PFSK-1 (cell line): ENCODE measurements around the gene VWA2.

Experiments
- FOXP2 ChIP-seq: optimal IDR thresholded peaks from 2 replicates; pipeline ENCODE3; 2011; ENCODE audit warnings: borderline replicate concordance, control low read depth, inconsistent platforms; ENCODE audit not compliant: insufficient read depth; ENCODE audit errors: extremely low read length, extremely low read depth
- POLR2AphosphoS5 ChIP-seq: IDR thresholded peaks from 2 replicates; pipeline ENCODE4 v1.6.1; 2012; ENCODE audit warnings: low read depth, mild to moderate bottlenecking, control low read depth, low read length, moderate library complexity
- SIN3A ChIP-seq: IDR thresholded peaks from 2 replicates; pipeline ENCODE4 v1.6.1; 2012; ENCODE audit warnings: mild to moderate bottlenecking, low read length, moderate library complexity, borderline replicate concordance; ENCODE audit not compliant: insufficient read depth
- TAF1 ChIP-seq: IDR thresholded peaks from 2 replicates; pipeline ENCODE4 v1.6.1; 2012; ENCODE audit warnings: low read length, control low read depth, borderline replicate concordance; ENCODE audit not compliant: insufficient read depth
- TF ChIP-seq, protein P1 (sequence below), 2 experiments: IDR thresholded peaks; 2 replicates each; pipeline versions ENCODE4 v1.6.1 to v1.8.0; 2011 to 2012; ENCODE audit warnings: low read depth in 2 of 2, low read length in 2 of 2, control low read depth in 1 of 2, inconsistent platforms in 1 of 2, mild to moderate bottlenecking in 1 of 2, moderate library complexity in 1 of 2; ENCODE audit not compliant: insufficient read depth in 1 of 2

VWA2 gene

DNA sequence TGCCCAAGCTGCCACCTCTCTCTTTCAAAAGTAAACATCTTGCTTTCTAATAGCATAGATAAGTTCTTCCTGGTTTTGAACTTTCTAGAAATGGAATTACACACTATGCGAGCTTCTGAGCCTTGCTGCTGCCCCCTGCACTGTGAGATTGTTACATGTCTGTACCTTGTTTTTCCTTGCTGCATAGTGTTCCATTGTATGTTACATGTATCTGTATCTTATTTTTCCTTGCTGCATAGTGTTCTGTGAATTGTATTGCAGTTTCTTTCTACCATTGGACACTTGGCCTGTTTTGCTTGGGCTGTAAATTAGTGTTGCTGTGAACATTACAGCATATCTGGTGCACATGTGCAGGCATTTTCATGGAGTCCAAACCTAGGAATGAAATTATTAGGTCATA, 24.0 kb upstream of the VWA2 start:
- TF ChIP-seq SIN3A: no peak
- TF ChIP-seq, protein P1, sequence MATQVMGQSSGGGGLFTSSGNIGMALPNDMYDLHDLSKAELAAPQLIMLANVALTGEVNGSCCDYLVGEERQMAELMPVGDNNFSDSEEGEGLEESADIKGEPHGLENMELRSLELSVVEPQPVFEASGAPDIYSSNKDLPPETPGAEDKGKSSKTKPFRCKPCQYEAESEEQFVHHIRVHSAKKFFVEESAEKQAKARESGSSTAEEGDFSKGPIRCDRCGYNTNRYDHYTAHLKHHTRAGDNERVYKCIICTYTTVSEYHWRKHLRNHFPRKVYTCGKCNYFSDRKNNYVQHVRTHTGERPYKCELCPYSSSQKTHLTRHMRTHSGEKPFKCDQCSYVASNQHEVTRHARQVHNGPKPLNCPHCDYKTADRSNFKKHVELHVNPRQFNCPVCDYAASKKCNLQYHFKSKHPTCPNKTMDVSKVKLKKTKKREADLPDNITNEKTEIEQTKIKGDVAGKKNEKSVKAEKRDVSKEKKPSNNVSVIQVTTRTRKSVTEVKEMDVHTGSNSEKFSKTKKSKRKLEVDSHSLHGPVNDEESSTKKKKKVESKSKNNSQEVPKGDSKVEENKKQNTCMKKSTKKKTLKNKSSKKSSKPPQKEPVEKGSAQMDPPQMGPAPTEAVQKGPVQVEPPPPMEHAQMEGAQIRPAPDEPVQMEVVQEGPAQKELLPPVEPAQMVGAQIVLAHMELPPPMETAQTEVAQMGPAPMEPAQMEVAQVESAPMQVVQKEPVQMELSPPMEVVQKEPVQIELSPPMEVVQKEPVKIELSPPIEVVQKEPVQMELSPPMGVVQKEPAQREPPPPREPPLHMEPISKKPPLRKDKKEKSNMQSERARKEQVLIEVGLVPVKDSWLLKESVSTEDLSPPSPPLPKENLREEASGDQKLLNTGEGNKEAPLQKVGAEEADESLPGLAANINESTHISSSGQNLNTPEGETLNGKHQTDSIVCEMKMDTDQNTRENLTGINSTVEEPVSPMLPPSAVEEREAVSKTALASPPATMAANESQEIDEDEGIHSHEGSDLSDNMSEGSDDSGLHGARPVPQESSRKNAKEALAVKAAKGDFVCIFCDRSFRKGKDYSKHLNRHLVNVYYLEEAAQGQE (IDR thresholded peaks at IDR 0.05; ENCODE audit: insufficient read depth in 1 of 2, low read depth in 2 of 2, low read length in 2 of 2): no peak
- TF ChIP-seq TAF1: no peak
- no peak for TF ChIP-seq FOXP2
- TF ChIP-seq POLR2AphosphoS5: no peak

DNA sequence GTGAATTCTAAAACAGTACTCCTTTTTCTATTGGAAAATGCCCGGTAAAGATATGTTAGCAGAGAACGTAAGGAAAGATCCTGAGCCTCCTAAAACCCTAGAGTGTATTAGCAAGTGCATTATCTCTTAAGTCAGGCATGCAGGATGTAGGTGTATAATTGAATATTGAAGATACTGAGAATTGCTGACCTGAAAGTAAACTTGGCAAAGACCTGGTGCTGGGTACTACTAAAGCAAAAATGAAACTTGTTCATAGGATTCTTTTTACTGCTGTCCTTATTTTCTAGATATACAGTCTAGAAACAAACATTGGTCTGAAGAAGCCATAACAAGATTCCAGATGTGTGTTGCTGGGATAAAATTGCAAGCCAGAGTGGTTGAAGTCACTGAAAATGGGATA, 18.8 kb upstream of the VWA2 start:
- TF ChIP-seq TAF1 (no peak), POLR2AphosphoS5 (no peak), SIN3A (no peak), FOXP2 (no peak)
- TF ChIP-seq, protein P1 (IDR thresholded peaks at IDR 0.05; ENCODE audit: insufficient read depth in 1 of 2, low read depth in 2 of 2, low read length in 2 of 2): no peak

DNA sequence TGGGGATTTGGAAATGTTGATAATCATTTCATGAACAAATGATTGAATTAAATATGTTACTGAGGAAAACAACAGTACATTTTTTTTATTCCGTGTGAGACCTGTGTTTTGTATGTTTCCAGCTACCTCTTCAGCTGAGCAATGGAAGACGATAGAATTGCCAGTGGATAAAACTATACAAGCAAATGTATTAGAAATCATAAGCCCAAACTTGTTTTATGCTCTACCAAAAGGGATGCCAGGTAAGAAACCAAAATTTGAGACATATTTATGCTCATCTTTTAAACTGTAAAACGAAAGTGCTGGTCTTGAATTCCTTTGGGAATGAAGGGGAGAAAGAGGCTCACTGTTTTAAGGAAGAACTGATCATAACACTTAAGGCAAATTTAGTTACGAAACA, 17.8 kb upstream of the VWA2 start:
- TF ChIP-seq FOXP2 (no peak), TAF1 (no peak), SIN3A (no peak), POLR2AphosphoS5 (no peak)
- TF ChIP-seq, protein P1 (IDR thresholded peaks at IDR 0.05; ENCODE audit: insufficient read depth in 1 of 2, low read depth in 2 of 2, low read length in 2 of 2): no peak

DNA sequence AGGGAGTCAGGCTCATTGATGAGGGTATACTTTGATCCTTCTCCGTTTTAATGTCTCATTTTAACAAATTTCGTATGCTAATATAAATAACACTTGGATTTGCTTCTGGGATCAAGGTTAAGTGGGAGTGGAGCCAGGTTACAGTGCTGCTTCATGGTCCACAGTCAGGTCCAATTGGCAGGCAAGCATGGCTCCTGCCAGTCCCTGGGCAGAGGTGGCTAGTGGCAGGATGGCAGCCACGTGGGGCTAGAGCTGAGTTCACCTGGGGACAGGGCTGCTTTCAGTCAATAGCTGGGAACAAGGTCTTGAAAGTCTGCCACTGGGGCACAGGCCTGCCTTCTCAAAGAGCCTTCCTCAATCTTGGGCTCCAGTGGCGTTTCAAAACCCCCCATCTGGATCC, 16.0 kb upstream of the VWA2 start:
- no peak for TF ChIP-seq FOXP2
- TF ChIP-seq SIN3A: no peak
- no peak for TF ChIP-seq TAF1
- TF ChIP-seq POLR2AphosphoS5: no peak
- TF ChIP-seq, protein P1 (IDR thresholded peaks at IDR 0.05; ENCODE audit: insufficient read depth in 1 of 2, low read depth in 2 of 2, low read length in 2 of 2): no peak

DNA sequence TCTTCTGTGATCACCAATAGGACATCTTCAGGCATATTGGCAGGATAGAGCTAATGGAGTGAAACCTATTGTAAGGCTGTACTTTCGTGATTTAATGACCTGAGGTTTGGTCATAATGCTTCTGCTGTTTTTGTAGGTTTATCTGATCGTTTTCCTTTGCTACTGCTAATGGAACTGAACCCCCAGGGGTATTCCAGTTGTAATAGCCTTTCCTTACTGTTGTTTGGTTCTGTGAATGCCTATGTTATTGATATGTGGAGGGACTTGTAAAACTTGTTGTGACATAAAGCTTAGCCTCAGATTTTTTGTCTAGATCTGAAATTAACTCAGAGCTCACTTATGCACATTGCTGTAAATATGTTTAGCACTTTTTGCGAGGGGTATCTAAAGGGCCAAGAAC, 10.9 kb upstream of the VWA2 start:
- TF ChIP-seq SIN3A: no peak
- no peak for TF ChIP-seq FOXP2
- TF ChIP-seq POLR2AphosphoS5: no peak
- TF ChIP-seq, protein P1 (IDR thresholded peaks at IDR 0.05; ENCODE audit: insufficient read depth in 1 of 2, low read depth in 2 of 2, low read length in 2 of 2): no peak
- TF ChIP-seq TAF1: no peak
